ENCODE measurements around the gene ZNF423. TPM values are rescaled to one million over a fixed set of nuclear protein-coding genes. Genes with fewer than 3 reads are reported as not detected.

The ZNF423 gene
- total and polyA plus RNA-seq, 2 of the 13 experiments (the other 11 are each of a cell fraction or from before 2014, with no cell fraction given), result 0.07 to 0.31 TPM

GRCh38 chr16:49494474-49494873 is 361.4 kb downstream of the ZNF423 start:
- no peaks in the 10 kb centered on the region for H3K36me3 ChIP-seq (replicated peaks in 1 of 2; ENCODE audit: control insufficient read depth in 1 of 2, insufficient read depth in 2 of 2, low read length in 2 of 2)
- POLR2A ChIA-PET, result no interaction called here
- no TSS peak for BruUV-seq (replicated peaks)
- CTCF ChIA-PET (ENCODE audit: low intra/inter-chr PET ratio, low total read pairs), result no interaction called here
- H3K4me3 ChIP-seq (replicated peaks in 1 of 3; ENCODE audit: insufficient read depth in 1 of 3, low read depth in 2 of 3, low read length in 3 of 3), result no peak overlapping the region
- H2AFZ ChIP-seq (ENCODE audit: low read length), result no peak overlapping the region
- intact Hi-C loops (cut with micrococcal nuclease; ENCODE audit: unreplicated experiment) (loop anchor here (5.0 kb wide), 1 partner anchor 428 kb away; no protein-coding TSS in a partner anchor), in situ Hi-C loops (cut with HindIII; ENCODE audit: extremely low pct_ligation_motif_present, low pct_unique_long_range_greater_than_20kb) (loop anchor here (10.0 kb wide), 1 partner anchor 430 kb away; no protein-coding TSS in a partner anchor)
- FAIRE-seq (no peak), ATAC-seq (no peak), DNase-seq (ENCODE audit: low spot score) (no peak)
- H4K20me1 ChIP-seq (ENCODE audit: insufficient read depth, low read length), result no peaks in the 10 kb centered on the region
- TF ChIP-seq ZFP36 (IDR thresholded peaks at IDR 0.05; ENCODE audit: borderline replicate concordance, low read depth, low read length, partially characterized antibody) (no peak), GFI1 (CRISPR knock-in tag; IDR thresholded peaks at IDR 0.05; ENCODE audit: borderline replicate concordance) (no peak), KLF12 (CRISPR knock-in tag; IDR thresholded peaks at IDR 0.05; ENCODE audit: borderline replicate concordance) (no peak), IRX3 (CRISPR knock-in tag; IDR thresholded peaks at IDR 0.05; ENCODE audit: borderline replicate concordance, low read depth) (no peak), NPAS2 (CRISPR knock-in tag; IDR thresholded peaks at IDR 0.05; ENCODE audit: borderline replicate concordance) (no peak)
- TF ChIP-seq, protein P1, sequence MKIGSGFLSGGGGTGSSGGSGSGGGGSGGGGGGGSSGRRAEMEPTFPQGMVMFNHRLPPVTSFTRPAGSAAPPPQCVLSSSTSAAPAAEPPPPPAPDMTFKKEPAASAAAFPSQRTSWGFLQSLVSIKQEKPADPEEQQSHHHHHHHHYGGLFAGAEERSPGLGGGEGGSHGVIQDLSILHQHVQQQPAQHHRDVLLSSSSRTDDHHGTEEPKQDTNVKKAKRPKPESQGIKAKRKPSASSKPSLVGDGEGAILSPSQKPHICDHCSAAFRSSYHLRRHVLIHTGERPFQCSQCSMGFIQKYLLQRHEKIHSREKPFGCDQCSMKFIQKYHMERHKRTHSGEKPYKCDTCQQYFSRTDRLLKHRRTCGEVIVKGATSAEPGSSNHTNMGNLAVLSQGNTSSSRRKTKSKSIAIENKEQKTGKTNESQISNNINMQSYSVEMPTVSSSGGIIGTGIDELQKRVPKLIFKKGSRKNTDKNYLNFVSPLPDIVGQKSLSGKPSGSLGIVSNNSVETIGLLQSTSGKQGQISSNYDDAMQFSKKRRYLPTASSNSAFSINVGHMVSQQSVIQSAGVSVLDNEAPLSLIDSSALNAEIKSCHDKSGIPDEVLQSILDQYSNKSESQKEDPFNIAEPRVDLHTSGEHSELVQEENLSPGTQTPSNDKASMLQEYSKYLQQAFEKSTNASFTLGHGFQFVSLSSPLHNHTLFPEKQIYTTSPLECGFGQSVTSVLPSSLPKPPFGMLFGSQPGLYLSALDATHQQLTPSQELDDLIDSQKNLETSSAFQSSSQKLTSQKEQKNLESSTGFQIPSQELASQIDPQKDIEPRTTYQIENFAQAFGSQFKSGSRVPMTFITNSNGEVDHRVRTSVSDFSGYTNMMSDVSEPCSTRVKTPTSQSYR (CRISPR knock-in tag; IDR thresholded peaks at IDR 0.05; ENCODE audit: borderline replicate concordance), result no peak
- H3K9me3 ChIP-seq (ENCODE audit: low read length), result no peaks in the 10 kb centered on the region
- no peak overlapping the region for H3K4me2 ChIP-seq (ENCODE audit: low read depth, low read length)
- H3K9ac ChIP-seq (ENCODE audit: insufficient read depth, low read depth, low read length), result no peak overlapping the region
- H3K27me3 ChIP-seq (ENCODE audit: control insufficient read depth in 1 of 2, insufficient read depth in 2 of 2, low read length in 2 of 2), result peaks cover 0 to 5% of the 10 kb centered on the region in 2 experiments; a peak in 2 of 5 replicates
- H3K27ac ChIP-seq (ENCODE audit: extremely low read length, insufficient read depth, low read length), result no peak overlapping the region
- H3K79me2 ChIP-seq (ENCODE audit: insufficient read depth, low read length), result no peaks in the 10 kb centered on the region
- 4% methylated on average over 6 of the region's 7 CpGs for WGBS (ENCODE audit: low lambda C conversion rate)
- no peaks in the 10 kb centered on the region for H3K4me1 ChIP-seq (ENCODE audit: insufficient read depth, low read length)

Data from HepG2 (cell line).